ENCODE results near the gene NOTCH1.

- TF ChIP-seq GATA3 (IDR thresholded peaks at IDR 0.05; ENCODE audit: low read depth, low read length) = no peak
- no peak for TF ChIP-seq GATA2 (IDR thresholded peaks at IDR 0.05; ENCODE audit: low read depth, low read length)
Observed at GRCh38 chr9:136484153-136485048, 61.4 kb downstream of the NOTCH1 start.
